ENCODE data around the gene ANKRD7.

The ANKRD7 gene, protein sequence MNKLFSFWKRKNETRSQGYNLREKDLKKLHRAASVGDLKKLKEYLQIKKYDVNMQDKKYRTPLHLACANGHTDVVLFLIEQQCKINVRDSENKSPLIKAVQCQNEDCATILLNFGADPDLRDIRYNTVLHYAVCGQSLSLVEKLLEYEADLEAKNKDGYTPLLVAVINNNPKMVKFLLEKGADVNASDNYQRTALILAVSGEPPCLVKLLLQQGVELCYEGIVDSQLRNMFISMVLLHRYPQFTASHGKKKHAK

DNA sequence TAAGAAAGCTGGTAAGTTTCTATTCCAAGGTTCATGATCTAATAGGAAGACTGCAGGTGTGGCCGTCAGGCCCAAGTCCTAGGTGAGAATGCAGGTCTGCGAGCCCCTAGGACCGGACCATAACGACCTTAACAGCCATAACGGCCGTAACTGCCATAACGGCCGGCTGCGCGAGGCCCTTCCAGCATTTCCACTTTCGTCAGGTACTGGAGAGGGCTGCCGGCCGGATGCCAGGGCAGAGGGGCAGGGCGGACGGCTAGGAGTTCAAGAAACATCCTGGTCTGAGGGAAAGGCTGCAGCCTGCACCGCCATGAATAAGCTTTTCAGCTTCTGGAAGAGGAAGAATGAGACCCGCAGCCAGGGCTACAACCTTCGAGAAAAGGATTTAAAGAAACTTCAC is at the start of gene ANKRD7:
ANKRD7 (plus strand) TSS at position 184 of the 400 bp plus-strand sequence; CDS start at position 311, 127 bp downstream.
- no peak for DNase-seq

GRCh38 chr7:118175740-118176139 is 48.8 kb upstream of the ANKRD7 start:
- DNase-seq = no peak

DNA sequence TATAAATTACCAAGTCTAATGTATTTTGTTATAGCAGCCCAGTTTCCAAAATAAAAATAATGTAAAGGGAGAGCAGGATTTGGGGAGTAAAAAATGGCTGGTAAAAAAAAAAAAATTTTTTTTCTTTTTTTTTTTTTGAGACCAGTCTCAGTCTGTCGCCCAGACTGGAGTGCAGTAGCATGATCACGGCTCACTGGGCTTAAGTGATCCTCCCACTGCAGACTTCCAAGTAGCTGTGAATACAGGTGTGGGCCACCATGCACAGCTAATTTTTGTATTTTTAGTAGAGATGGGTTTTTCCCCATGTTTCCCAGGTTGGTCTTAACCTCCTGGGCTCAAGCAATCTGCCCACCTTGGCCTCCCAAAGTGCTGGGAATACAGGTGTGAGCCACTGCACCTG is 45.3 kb upstream of the ANKRD7 start:
- no peak for DNase-seq

DNA sequence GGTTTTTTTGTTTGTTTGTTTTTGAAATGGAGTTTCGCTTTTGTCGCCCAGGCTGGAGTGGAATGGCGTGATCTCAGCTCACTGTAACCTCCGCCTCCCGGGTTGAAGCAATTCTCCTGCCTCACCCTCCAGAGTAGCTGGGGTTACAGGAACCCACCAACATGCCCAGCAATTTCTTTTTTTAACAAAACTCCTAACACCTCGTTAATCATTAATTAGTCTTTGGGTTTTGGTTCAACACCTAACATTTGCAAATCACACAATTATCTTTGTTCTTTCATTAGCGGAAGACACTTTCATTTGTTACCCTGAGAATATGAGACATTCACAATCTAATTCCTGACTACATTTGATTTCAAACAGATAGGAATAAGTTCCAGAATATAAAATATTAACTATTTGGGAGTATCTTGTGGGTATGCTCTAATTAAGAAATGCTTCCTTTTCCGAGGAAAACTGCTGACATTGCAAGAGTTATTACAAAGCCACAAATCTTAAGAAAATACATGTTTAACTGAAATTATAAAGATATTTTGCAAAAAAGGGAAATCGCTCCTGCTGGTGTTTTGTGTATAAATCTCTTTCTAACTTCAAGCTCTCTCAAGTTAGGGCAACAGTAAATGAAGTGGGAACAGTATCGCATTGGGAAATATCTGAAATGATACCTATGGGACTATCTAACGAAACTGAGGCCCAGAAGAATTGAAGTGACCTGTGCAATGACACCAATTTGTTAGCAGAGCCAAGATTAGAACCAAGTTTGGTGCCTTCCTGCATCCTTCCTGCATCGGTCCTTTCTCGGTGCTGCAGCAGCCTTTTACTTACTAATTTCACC is 41.7 kb upstream of the ANKRD7 start:
- no peak for DNase-seq

GRCh38 chr7:118183428-118183785 is 41.1 kb upstream of the ANKRD7 start:
- DNase-seq = no peak

- DNase-seq = peak; percentile 87
These were observed 40.5 kb upstream of the ANKRD7 start, which contains the start of gene LSM8 for GRCh38 chr7:118183786-118184564. Gene LSM8 (plus strand): TSS chr7:118184164. CDS start chr7:118184224, 60 bp downstream.

DNA sequence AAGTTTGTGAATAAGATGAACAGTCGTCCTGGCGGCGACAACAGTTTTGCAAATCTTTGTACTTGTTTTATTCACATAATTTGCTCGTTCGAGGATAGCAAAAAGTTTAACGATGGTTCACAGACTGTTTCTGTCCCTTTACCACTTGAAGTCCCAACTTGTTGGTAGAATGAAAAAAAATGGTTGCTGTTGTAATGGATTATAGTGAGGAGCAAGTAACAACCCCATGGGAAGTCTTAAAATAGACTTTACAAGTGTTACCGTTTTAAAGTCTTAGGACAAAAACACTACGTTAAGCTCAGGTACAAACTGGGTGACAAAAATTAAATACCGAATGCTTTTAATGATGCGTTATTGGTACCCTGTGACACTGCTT is 40.0 kb upstream of the ANKRD7 start:
- DNase-seq = no peak

GRCh38 chr7:118185163-118185860 is 39.2 kb upstream of the ANKRD7 start:
- DNase-seq = no peak

GRCh38 chr7:118186501-118186900 is 38.0 kb upstream of the ANKRD7 start:
- no peak for DNase-seq

GRCh38 chr7:118194571-118194970 is 29.9 kb upstream of the ANKRD7 start:
- DNase-seq = no peak

DNA sequence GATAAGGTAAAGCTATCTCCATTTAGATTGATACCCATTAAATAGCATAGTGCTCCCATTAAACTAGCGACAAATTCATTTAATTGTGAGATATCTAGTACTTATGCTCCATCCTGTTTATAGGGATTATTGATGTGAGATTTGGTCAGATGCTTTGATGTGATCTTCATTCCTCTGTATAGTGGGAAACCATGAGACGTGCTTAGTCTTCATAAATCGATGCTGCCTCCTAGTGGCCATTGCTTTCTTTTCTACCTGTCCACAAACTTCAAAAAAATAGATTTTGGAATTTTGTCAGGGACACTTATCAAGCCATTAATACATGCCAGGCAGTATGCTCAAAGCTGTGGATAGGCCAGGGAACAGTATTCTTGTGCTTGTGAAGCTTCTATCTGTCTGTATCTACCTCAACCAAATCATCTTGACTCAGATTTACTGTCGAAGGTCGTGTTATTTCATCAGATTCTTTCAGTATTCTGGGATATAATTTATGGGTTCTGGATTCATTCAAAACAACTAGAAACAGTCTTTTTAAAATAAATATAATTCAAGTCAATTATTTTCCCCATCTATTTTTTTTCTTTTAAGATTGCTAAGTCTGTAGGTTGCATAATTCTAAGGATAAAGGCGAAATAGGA is 28.5 kb upstream of the ANKRD7 start:
- peak; percentile 54 for DNase-seq

GRCh38 chr7:118202061-118202460 is 22.4 kb upstream of the ANKRD7 start:
- DNase-seq = no peak

GRCh38 chr7:118214051-118214832 is 10.3 kb upstream of the ANKRD7 start:
- peak; percentile 63 for DNase-seq

GRCh38 chr7:118214833-118215182 is 9.7 kb upstream of the ANKRD7 start:
- no peak for DNase-seq

DNA sequence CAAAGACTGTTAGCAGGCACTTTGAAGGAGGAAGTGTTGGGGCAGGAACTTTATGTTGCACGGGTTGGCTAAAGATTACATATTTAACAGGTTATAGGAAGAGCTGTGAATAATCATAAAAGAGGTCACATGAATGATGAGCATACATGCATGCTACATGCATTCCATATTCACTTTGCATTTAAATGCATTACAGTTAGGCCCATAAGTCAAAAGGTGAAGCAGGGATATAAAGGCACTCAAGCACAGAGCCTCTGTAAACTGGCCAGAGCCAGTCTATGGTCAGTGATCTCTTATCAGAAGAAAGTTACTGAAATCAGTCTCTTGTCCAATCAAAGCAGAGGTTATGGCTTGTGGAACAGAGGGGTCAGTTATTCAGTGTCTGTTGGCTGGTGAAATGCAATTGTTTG is 7.3 kb upstream of the ANKRD7 start:
- DNase-seq = no peak

- DNase-seq = no peak
These were observed 5.9 kb upstream of the ANKRD7 start for GRCh38 chr7:118218413-118219156.

DNA sequence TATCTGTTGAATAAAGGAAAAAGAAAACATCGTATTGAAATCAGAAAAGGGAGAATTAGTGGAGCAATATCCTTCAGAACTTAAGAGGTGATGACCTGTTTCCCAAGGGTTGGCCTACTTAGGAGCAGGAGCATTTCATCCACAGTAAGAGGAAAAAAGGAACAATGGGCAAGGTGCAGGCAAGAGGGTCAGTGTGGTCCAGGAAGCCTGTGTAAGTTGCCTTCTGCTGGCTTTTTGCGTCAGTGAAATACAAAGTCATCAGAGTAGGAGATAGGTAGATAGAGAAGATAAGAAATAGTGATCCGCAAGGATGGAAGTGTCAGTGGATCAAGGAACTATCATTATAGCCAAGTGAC is 5.4 kb upstream of the ANKRD7 start:
- DNase-seq = no peak

GRCh38 chr7:118220583-118220982 is 3.9 kb upstream of the ANKRD7 start:
- no peak for DNase-seq

- no peak for DNase-seq
These were observed 1.9 kb upstream of the ANKRD7 start for GRCh38 chr7:118222591-118222990.

GRCh38 chr7:118232837-118233236 is 8.3 kb downstream of the ANKRD7 start:
- DNase-seq = no peak

- DNase-seq = no peak
These were observed 9.3 kb downstream of the ANKRD7 start for GRCh38 chr7:118233799-118234198.
